ENCODE data around the gene ADAMTS17.
"Not testable (repeated sequence)": the region's sequence is repeated elsewhere in the genome, so short reads cannot be mapped to it uniquely, and the experiment has no call there.

The ADAMTS17 gene

GRCh38 chr15:100340721-100341238 lies 995 bp downstream of the ADAMTS17 start:
- no peak for DNase-seq (ENCODE audit: low read depth in 2 of 2)

- DNase-seq (ENCODE audit: low read depth in 2 of 2) = no peak
Measured at GRCh38 chr15:100339999-100340398, 1.8 kb downstream of the ADAMTS17 start.

GRCh38 chr15:100339451-100339850 lies 2.3 kb downstream of the ADAMTS17 start:
- not testable (repeated sequence) for DNase-seq (ENCODE audit: low read depth in 2 of 2)

GRCh38 chr15:100338971-100339444 lies 2.8 kb downstream of the ADAMTS17 start:
- DNase-seq (ENCODE audit: low read depth in 2 of 2) = peak in 1 of 2 donors; percentile 41

- no peak for DNase-seq (ENCODE audit: low read depth in 2 of 2)
Measured at GRCh38 chr15:100338247-100338646, 3.5 kb downstream of the ADAMTS17 start.

- no peak for DNase-seq (ENCODE audit: low read depth in 2 of 2)
Measured at GRCh38 chr15:100337096-100338044, 4.4 kb downstream of the ADAMTS17 start.

- no peak for DNase-seq (ENCODE audit: low read depth in 2 of 2)
Measured at GRCh38 chr15:100336061-100336460, 5.7 kb downstream of the ADAMTS17 start.

GRCh38 chr15:100335335-100335999 lies 6.3 kb downstream of the ADAMTS17 start:
- DNase-seq (ENCODE audit: low read depth in 2 of 2) = no peak

GRCh38 chr15:100334905-100335304 lies 6.9 kb downstream of the ADAMTS17 start:
- DNase-seq (ENCODE audit: low read depth in 2 of 2) = no peak

GRCh38 chr15:100334456-100334855 lies 7.3 kb downstream of the ADAMTS17 start:
- DNase-seq (ENCODE audit: low read depth in 2 of 2) = no peak

- DNase-seq (ENCODE audit: low read depth in 2 of 2) = no peak
Measured at GRCh38 chr15:100334015-100334414, 7.8 kb downstream of the ADAMTS17 start.

GRCh38 chr15:100333236-100333635 lies 8.5 kb downstream of the ADAMTS17 start:
- DNase-seq (ENCODE audit: low read depth in 2 of 2) = no peak

GRCh38 chr15:100332721-100333120 lies 9.1 kb downstream of the ADAMTS17 start:
- no peak for DNase-seq (ENCODE audit: low read depth in 2 of 2)

GRCh38 chr15:100332231-100332630 lies 9.5 kb downstream of the ADAMTS17 start:
- DNase-seq (ENCODE audit: low read depth in 2 of 2) = no peak

- no peak for DNase-seq (ENCODE audit: low read depth in 2 of 2)
Measured at GRCh38 chr15:100330629-100331215, 11.1 kb downstream of the ADAMTS17 start.

- no peak for DNase-seq (ENCODE audit: low read depth in 2 of 2)
Measured at GRCh38 chr15:100330221-100330620, 11.6 kb downstream of the ADAMTS17 start.

GRCh38 chr15:100328796-100329195 lies 13.0 kb downstream of the ADAMTS17 start:
- DNase-seq (ENCODE audit: low read depth in 2 of 2) = no peak

- no peak for DNase-seq (ENCODE audit: low read depth in 2 of 2)
Measured at GRCh38 chr15:100318880-100319279, 22.9 kb downstream of the ADAMTS17 start.

- DNase-seq (ENCODE audit: low read depth in 2 of 2) = no peak
Measured at GRCh38 chr15:100314809-100315400, 26.9 kb downstream of the ADAMTS17 start.

GRCh38 chr15:100311833-100312476 lies 29.8 kb downstream of the ADAMTS17 start:
- DNase-seq (ENCODE audit: low read depth in 2 of 2) = no peak

- DNase-seq (ENCODE audit: low read depth in 2 of 2) = no peak
Measured at GRCh38 chr15:100311154-100311625, 30.6 kb downstream of the ADAMTS17 start.
